H9 (cell line): ENCODE measurements around the gene ACVR1B. TPM values are rescaled to one million over a fixed set of nuclear protein-coding genes. Genes with fewer than 3 reads are reported as not detected.
A peak's percentile ranks its signal among the peaks of the same experiment; 100 is the strongest.

Experiments
- DNase-seq: peaks from one replicate; pipeline ENCODE4 v3.0.0-alpha.2; 2017
- H2AFZ ChIP-seq: one replicate; pipeline ENCODE4 v1.6.1; 2013; ENCODE audit warnings: mild to moderate bottlenecking, low read length, control low read depth, moderate library complexity
- H2AK5ac ChIP-seq: 2 replicates; pipeline ENCODE4 v1.6.1; 2013; ENCODE audit warnings: low read length, control low read depth, mixed read lengths; ENCODE audit not compliant: insufficient read length
- H2BK120ac ChIP-seq: one replicate; pipeline ENCODE4 v1.6.1; 2013; ENCODE audit warnings: low read depth, mild to moderate bottlenecking, low read length, control low read depth, inconsistent platforms; ENCODE audit not compliant: poor library complexity, severe bottlenecking
- H2BK12ac ChIP-seq: 2 replicates; pipeline ENCODE4 v1.6.1; 2013; ENCODE audit warnings: low read length, control low read depth, mixed read lengths, low read depth; ENCODE audit not compliant: insufficient read length
- H2BK15ac ChIP-seq: 2 replicates; pipeline ENCODE4 v1.6.1; 2013; ENCODE audit warnings: low read depth, low read length, control low read depth
- H2BK20ac ChIP-seq: one replicate; pipeline ENCODE4 v1.6.1; 2013; ENCODE audit warnings: low read depth, mild to moderate bottlenecking, low read length, control low read depth, inconsistent platforms; ENCODE audit not compliant: poor library complexity, severe bottlenecking
- H2BK5ac ChIP-seq: 2 replicates; pipeline ENCODE4 v1.6.1; 2013; ENCODE audit warnings: low read length, control low read depth, mixed read lengths; ENCODE audit not compliant: insufficient read length
- H3K14ac ChIP-seq: 2 replicates; pipeline ENCODE4 v1.6.1; 2013; ENCODE audit warnings: low read length, control low read depth; ENCODE audit not compliant: insufficient read depth
- H3K18ac ChIP-seq: 2 replicates; pipeline ENCODE4 v1.6.1; 2013; ENCODE audit warnings: low read depth, mild to moderate bottlenecking, mixed read lengths, low read length, control low read depth; ENCODE audit not compliant: insufficient read length
- H3K23ac ChIP-seq: 2 replicates; pipeline ENCODE4 v1.6.1; 2013; ENCODE audit warnings: low read length, control low read depth, mixed read lengths, low read depth; ENCODE audit not compliant: insufficient read length
- H3K23me2 ChIP-seq: 2 replicates; pipeline ENCODE4 v1.6.1; 2013; ENCODE audit warnings: low read depth, mild to moderate bottlenecking, mixed read lengths, low read length, control low read depth; ENCODE audit not compliant: insufficient read length, poor library complexity, severe bottlenecking
- H3K27ac ChIP-seq: 2 replicates; pipeline ENCODE4 v1.5.1; 2013; ENCODE audit warnings: low read length, control low read depth, mixed read lengths, low read depth; ENCODE audit not compliant: insufficient read length
- H3K27me3 ChIP-seq: 2 replicates; pipeline ENCODE4 v1.6.1; 2013; ENCODE audit warnings: low read length, control low read depth, inconsistent platforms; ENCODE audit not compliant: insufficient read depth
- H3K4ac ChIP-seq: 2 replicates; pipeline ENCODE4 v1.6.1; 2013; ENCODE audit warnings: low read depth, mild to moderate bottlenecking, control low read depth, inconsistent platforms, low read length, moderate library complexity
- H3K4me1 ChIP-seq: 2 replicates; pipeline ENCODE4 v1.6.1; 2013; ENCODE audit warnings: low read length, control low read depth, inconsistent platforms; ENCODE audit not compliant: insufficient read depth
- H3K4me2 ChIP-seq: 2 replicates; pipeline ENCODE4 v1.6.1; 2013; ENCODE audit warnings: low read length, control low read depth, mixed read lengths; ENCODE audit not compliant: insufficient read length, insufficient read depth
- H3K56ac ChIP-seq: 2 replicates; pipeline ENCODE4 v1.6.1; 2013; ENCODE audit warnings: low read depth, mild to moderate bottlenecking, mixed read lengths, low read length, control low read depth; ENCODE audit not compliant: insufficient read length
- H3K79me1 ChIP-seq: 2 replicates; pipeline ENCODE4 v1.6.1; 2013; ENCODE audit warnings: low read depth, mild to moderate bottlenecking, moderate library complexity, low read length, control low read depth, inconsistent platforms; ENCODE audit not compliant: insufficient read depth, poor library complexity, severe bottlenecking
- H3K79me2 ChIP-seq: 2 replicates; pipeline ENCODE4 v1.6.1; 2013; ENCODE audit warnings: low read length, control low read depth, inconsistent platforms; ENCODE audit not compliant: insufficient read depth
- H3K9ac ChIP-seq: 2 replicates; pipeline ENCODE4 v1.6.1; 2013; ENCODE audit warnings: low read length, control low read depth, mixed read lengths; ENCODE audit not compliant: insufficient read length; ENCODE audit errors: extremely low read depth
- H3K9me3 ChIP-seq: one replicate; pipeline ENCODE4 v1.6.1; 2013; ENCODE audit warnings: low read depth, low read length, inconsistent platforms; ENCODE audit not compliant: control insufficient read depth
- H3T11ph ChIP-seq: one replicate; pipeline ENCODE4 v1.6.1; 2013; ENCODE audit warnings: mild to moderate bottlenecking, low read length, control low read depth, inconsistent platforms
- H4K20me1 ChIP-seq: one replicate; pipeline ENCODE4 v1.6.1; 2013; ENCODE audit not compliant: control insufficient read depth, insufficient read length, insufficient read depth
- H4K5ac ChIP-seq: 2 replicates; pipeline ENCODE4 v1.6.1; 2013; ENCODE audit warnings: low read depth, mild to moderate bottlenecking, mixed read lengths, low read length, control low read depth; ENCODE audit not compliant: insufficient read length
- H4K8ac ChIP-seq: replicated peaks from 2 replicates; pipeline ENCODE4 v1.6.1; 2013; ENCODE audit warnings: low read length, control low read depth, mixed read lengths, low read depth; ENCODE audit not compliant: insufficient read length
- H4K91ac ChIP-seq: 2 replicates; pipeline ENCODE4 v1.6.1; 2013; ENCODE audit warnings: low read depth, mild to moderate bottlenecking, moderate library complexity, mixed read lengths, low read length, control low read depth; ENCODE audit not compliant: insufficient read length
- H3K27ac Mint-ChIP-seq, 3 experiments: 2 replicates in 2 of 3; 3 replicates in 1 of 3; pipeline ENCODE4 v1.8.0; 2020 to 2021; ENCODE audit warnings: mixed read lengths in 3 of 3, mild to moderate bottlenecking in 1 of 3, moderate library complexity in 1 of 3
- H3K27me3 Mint-ChIP-seq: 2 replicates; pipeline ENCODE4 v1.8.0; 2021; ENCODE audit warnings: low read depth, mild to moderate bottlenecking, moderate library complexity, mixed read lengths
- H3K36me3 Mint-ChIP-seq, 3 experiments: 2 replicates in 2 of 3; 3 replicates in 1 of 3; pipeline ENCODE4 v1.8.0; 2020 to 2021; ENCODE audit warnings: low read depth in 3 of 3, mixed read lengths in 3 of 3; ENCODE audit not compliant: insufficient read depth in 1 of 3
- H3K4me1 Mint-ChIP-seq, 2 experiments: 2 replicates each; pipeline ENCODE4 v1.8.0; 2020; ENCODE audit warnings: mixed read lengths in 2 of 2
- H3K4me3 Mint-ChIP-seq, 2 experiments: 2 replicates in 1 of 2; 3 replicates in 1 of 2; pipeline ENCODE4 v1.8.0; 2020 to 2021; ENCODE audit warnings: mild to moderate bottlenecking in 2 of 2, mixed read lengths in 2 of 2, moderate library complexity in 1 of 2
- H3K9me3 Mint-ChIP-seq, 2 experiments: 2 replicates in 1 of 2; 3 replicates in 1 of 2; pipeline ENCODE4 v1.8.0; 2020; ENCODE audit warnings: mild to moderate bottlenecking in 2 of 2, mixed read lengths in 2 of 2, moderate library complexity in 1 of 2
- WGBS: extraction: QIAGEN DNeasy Blood & Tissue Kit; methylation state at CpG from one replicate; pipeline ENCODE4 v1.1.7; 2013; ENCODE audit warnings: missing lambda C conversion rate, low lambda C conversion rate, mixed read lengths; ENCODE audit not compliant: insufficient read length; ENCODE audit errors: extremely low coverage; 5-methylcytosine and 5-hydroxymethylcytosine counted together
- total RNA-seq: library from RNA; stranded (reverse); gene quantifications from 2 replicates; pipeline ENCODE4 v1.2.1, GENCODE V29; 2021
- TF ChIP-seq, protein P1 (sequence below): fragments of 200-600 bp; sonication (generic); conservative IDR thresholded peaks from 3 replicates; pipeline ENCODE4 v1.8.0; 2021; ENCODE audit warnings: antibody characterized with exemption, mild to moderate bottlenecking

Gene ACVR1B
- total RNA-seq, 1 experiment from 2014 or later: 16.3 TPM

DNA sequence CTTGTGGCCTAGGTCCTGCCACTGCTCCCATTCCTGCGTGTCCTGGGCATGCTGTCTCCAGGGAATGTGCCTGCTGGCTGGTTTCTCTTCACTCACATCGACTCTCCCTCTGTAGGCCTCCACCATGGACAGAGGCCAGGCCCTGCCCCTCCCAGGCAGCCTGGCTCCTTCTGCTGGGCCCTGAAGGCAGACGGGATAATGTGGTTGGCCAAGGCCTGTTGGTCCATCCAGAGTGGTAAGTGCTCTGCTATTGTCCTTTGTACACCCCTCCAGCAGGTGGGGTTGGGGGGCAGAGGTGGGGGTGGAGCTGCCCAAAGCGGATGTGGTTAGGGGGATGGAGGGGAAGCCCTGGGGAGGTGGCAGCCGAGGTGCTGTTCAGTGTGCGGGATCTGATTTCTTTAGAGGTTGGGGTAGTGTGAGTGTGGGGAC is 90.2 kb downstream of the ACVR1B start:
- H4K91ac ChIP-seq: no peak overlapping the region
- DNase-seq: peak; percentile 78
- H4K20me1 ChIP-seq: peaks cover 2% of the 10 kb centered on the region
- no peak overlapping the region for H2AFZ ChIP-seq
- H2BK5ac ChIP-seq: no peak overlapping the region
- H3K27me3 ChIP-seq: no peaks in the 10 kb centered on the region
- no peak overlapping the region for H2BK20ac ChIP-seq
- Mint-ChIP-seq H3K4me1 (peaks cover 10 to 21% of the 10 kb centered on the region in 2 experiments), H3K27me3 (peaks cover 1% of the 10 kb centered on the region), H3K27ac (peak overlapping the region in 2 of 3 experiments; percentile 60 to 81; a peak in 2 of 7 replicates), H3K4me3 (no peak overlapping the region), H3K9me3 (no peaks in the 10 kb centered on the region), H3K36me3 (peaks cover 7 to 17% (median 9%) of the 10 kb centered on the region in 3 experiments)
- H3K18ac ChIP-seq: no peak overlapping the region
- no peak overlapping the region for H3K56ac ChIP-seq
- TF ChIP-seq, protein P1, sequence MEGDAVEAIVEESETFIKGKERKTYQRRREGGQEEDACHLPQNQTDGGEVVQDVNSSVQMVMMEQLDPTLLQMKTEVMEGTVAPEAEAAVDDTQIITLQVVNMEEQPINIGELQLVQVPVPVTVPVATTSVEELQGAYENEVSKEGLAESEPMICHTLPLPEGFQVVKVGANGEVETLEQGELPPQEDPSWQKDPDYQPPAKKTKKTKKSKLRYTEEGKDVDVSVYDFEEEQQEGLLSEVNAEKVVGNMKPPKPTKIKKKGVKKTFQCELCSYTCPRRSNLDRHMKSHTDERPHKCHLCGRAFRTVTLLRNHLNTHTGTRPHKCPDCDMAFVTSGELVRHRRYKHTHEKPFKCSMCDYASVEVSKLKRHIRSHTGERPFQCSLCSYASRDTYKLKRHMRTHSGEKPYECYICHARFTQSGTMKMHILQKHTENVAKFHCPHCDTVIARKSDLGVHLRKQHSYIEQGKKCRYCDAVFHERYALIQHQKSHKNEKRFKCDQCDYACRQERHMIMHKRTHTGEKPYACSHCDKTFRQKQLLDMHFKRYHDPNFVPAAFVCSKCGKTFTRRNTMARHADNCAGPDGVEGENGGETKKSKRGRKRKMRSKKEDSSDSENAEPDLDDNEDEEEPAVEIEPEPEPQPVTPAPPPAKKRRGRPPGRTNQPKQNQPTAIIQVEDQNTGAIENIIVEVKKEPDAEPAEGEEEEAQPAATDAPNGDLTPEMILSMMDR: no peak
- H4K8ac ChIP-seq: no peak overlapping the region
- H3K9ac ChIP-seq: no peak overlapping the region
- H3K4ac ChIP-seq: no peak overlapping the region
- H3K23me2 ChIP-seq: peaks cover 6% of the 10 kb centered on the region
- no peak overlapping the region for H3K4me2 ChIP-seq
- H3T11ph ChIP-seq: no peak overlapping the region
- no peak overlapping the region; the same call in 1 of the 2 replicates for H2BK15ac ChIP-seq
- no peak overlapping the region for H3K27ac ChIP-seq
- H3K79me1 ChIP-seq: no peaks in the 10 kb centered on the region
- H3K9me3 ChIP-seq: no peaks in the 10 kb centered on the region
- H3K79me2 ChIP-seq: peaks cover 2% of the 10 kb centered on the region; the same call in 1 of the 2 replicates
- no peak overlapping the region for H2AK5ac ChIP-seq
- no peaks in the 10 kb centered on the region for H3K4me1 ChIP-seq
- no peak overlapping the region for H2BK12ac ChIP-seq
- no peak overlapping the region for H2BK120ac ChIP-seq
- WGBS: no CpG with 5 or more reads among the region's 6 CpGs
- H4K5ac ChIP-seq: no peak overlapping the region
- no peak overlapping the region for H3K14ac ChIP-seq
- H3K23ac ChIP-seq: no peak overlapping the region
